Ovary (tissue), 3 donors: ENCODE data around the gene IFI16.

Source experiments
- CTCF ChIP-seq, 3 donors: fragments of 450-650 bp in 2 of 3; fragments of 200-600 bp in 1 of 3; IDR thresholded peaks; one replicate each; pipeline versions ENCODE4 v1.5.1 to v1.8.0; 2016 to 2022; ENCODE audit warnings: antibody characterized with exemption in 3 of 3, mild to moderate bottlenecking in 1 of 3
- EP300 ChIP-seq: sonication (generic); formaldehyde crosslinking; IDR thresholded peaks from one replicate; pipeline ENCODE4 v1.6.1; 2017; ENCODE audit warnings: antibody characterized with exemption
- POLR2A ChIP-seq: fragments of 450-650 bp; IDR thresholded peaks from one replicate; pipeline ENCODE4 v1.6.1; 2017; ENCODE audit warnings: antibody characterized with exemption, mild to moderate bottlenecking, moderate library complexity
- donor health status: DM: no; HTN: no; CAD: no.

- TF ChIP-seq EP300 (no peak), POLR2A (no peak), CTCF (IDR thresholded peaks at IDR 0.05) (no peak)
These were observed 21.3 kb downstream of the IFI16 start for GRCh38 chr1:159030877-159031447.
